Mammary epithelial cell (primary cell): ENCODE measurements around the gene METTL2B.
"Not testable (repeated sequence)": the region's sequence is repeated elsewhere in the genome, so short reads cannot be mapped to it uniquely, and the experiment has no call there.

Experiments used
- CTCF ChIP-seq, 2 donors: IDR thresholded peaks in 1 of 2; conservative IDR thresholded peaks in 1 of 2; 2 replicates each; pipeline ENCODE4 v1.5.1; 2011 to 2012; ENCODE audit warnings: inconsistent platforms in 2 of 2, low read length in 2 of 2, mild to moderate bottlenecking in 2 of 2, control low read depth in 1 of 2, low read depth in 1 of 2; ENCODE audit not compliant: insufficient read depth in 1 of 2; ENCODE audit errors: extremely low read depth in 1 of 2
- EZH2 ChIP-seq: IDR thresholded peaks from 2 replicates; pipeline ENCODE4 v1.6.1; 2012; ENCODE audit warnings: low read length, inconsistent platforms, borderline replicate concordance

- not testable (repeated sequence) for TF ChIP-seq CTCF (conservative IDR thresholded peaks at IDR 0.05 in 1 of 2, IDR thresholded peaks at IDR 0.05 in 1 of 2; ENCODE audit: extremely low read depth in 1 of 2, insufficient read depth in 1 of 2, low read depth in 1 of 2, low read length in 2 of 2); EZH2
These were observed 47.5 kb downstream of the METTL2B start for GRCh38 chr7:128523932-128524524.
